Thoracic aorta (tissue), 2 donors: ENCODE measurements around the gene DHRS3. TPM values are rescaled to one million over a fixed set of nuclear protein-coding genes. Genes with fewer than 3 reads are reported as not detected.

ENCODE experiments used
- ATAC-seq: fragments of 150-250 bp; one replicate; pipeline ENCODE4 v1.8.0; 2017; ENCODE audit warnings: low read depth; ENCODE audit not compliant: insufficient number of reproducible peaks, low FRiP score
- DNase-seq: peaks from one replicate; pipeline ENCODE4 v3.0.0-alpha.2; 2020; ENCODE audit warnings: low spot score
- H3K27ac ChIP-seq, 2 donors: fragments of 200-600 bp; sonication (generic); 1 replicate in 1 of 2; 2 replicates in 1 of 2; pipeline ENCODE4 v1.5.1; 2016; ENCODE audit warnings: mild to moderate bottlenecking in 2 of 2, moderate library complexity in 2 of 2
- H3K27me3 ChIP-seq: fragments of 200-600 bp; sonication (generic); replicated peaks from 2 replicates; pipeline ENCODE4 v1.6.0; 2016; ENCODE audit warnings: mild to moderate bottlenecking; ENCODE audit not compliant: insufficient read depth
- H3K36me3 ChIP-seq: fragments of 200-600 bp; sonication (generic); one replicate; pipeline ENCODE4 v1.5.1; 2016
- H3K4me1 ChIP-seq, 2 donors: fragments of 200-600 bp; sonication (generic); 1 replicate in 1 of 2; 2 replicates in 1 of 2; pipeline versions ENCODE4 v1.5.1 to v1.6.0; 2016; ENCODE audit warnings: low read depth in 2 of 2, mild to moderate bottlenecking in 1 of 2; ENCODE audit not compliant: control insufficient read depth in 1 of 2
- H3K4me3 ChIP-seq: fragments of 200-600 bp; sonication (generic); 2 replicates; pipeline ENCODE4 v1.5.1; 2016; ENCODE audit warnings: mild to moderate bottlenecking
- H3K9me3 ChIP-seq: fragments of 200-600 bp; sonication (generic); 2 replicates; pipeline ENCODE4 v1.5.1; 2016
- total RNA-seq, 2 donors: library from RNA; depleted of rRNA; stranded (reverse); fragments of >200 nt; gene quantifications; one replicate each; pipeline versions ENCODE4 v1.1.0 to v1.2.3, GENCODE V29; 2016
- TF ChIP-seq, protein P1 (sequence below): fragments of 200-600 bp; sonication (generic); IDR thresholded peaks from one replicate; pipeline ENCODE4 v1.5.1; 2019; ENCODE audit warnings: antibody characterized with exemption

Gene DHRS3
- total RNA-seq, 2 donors from 2014 or later, result 65.9 to 150 TPM

DNA sequence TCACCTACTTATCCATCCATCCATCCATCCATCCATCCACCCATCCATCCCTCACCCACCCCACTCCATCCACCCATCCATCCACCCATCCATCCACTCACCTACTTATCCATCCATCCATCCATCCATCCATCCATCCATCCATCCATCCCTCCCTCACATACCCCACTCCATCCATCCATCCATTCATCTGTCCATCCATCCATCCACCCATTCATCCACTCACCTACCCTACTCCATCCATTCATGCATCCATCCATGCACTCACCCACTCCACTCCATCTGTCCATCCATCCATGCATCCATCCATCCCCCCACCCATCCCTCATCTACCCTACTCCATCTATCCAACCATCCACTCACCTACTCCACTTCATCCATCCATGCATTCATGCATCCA is 34.5 kb downstream of the DHRS3 start:
- peaks cover 11% of the 10 kb centered on the region for H3K36me3 ChIP-seq
- H3K4me1 ChIP-seq, result peaks cover 9 to 49% of the 10 kb centered on the region in 2 donors
- H3K4me3 ChIP-seq, result no peak overlapping the region

DNA sequence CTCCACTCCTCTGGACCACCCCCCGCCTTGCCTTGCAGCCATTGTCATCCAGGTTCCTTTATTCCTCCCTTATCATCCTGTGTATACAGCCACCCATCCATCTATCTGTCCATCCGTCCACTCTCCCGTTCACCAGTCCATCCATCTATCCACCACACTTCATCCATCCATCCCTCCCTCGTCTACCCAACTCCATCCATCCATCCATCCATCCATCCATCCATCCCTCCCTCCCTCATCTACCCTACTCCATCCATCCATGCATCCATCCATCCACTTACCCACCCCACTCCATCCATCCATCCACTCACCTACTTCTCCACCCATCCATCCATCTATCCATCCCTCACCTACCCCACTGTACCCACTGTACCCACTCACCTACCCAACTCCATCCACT is 35.4 kb downstream of the DHRS3 start:
- Histone ChIP-seq H3K4me3 (no peak overlapping the region), H3K27ac (no peak overlapping the region), H3K9me3 (no peaks in the 10 kb centered on the region), H3K4me1 (peaks cover 9 to 41% of the 10 kb centered on the region in 2 donors), H3K27me3 (no peaks in the 10 kb centered on the region), H3K36me3 (peaks cover 18% of the 10 kb centered on the region)
- DNase-seq (no peak), ATAC-seq (no peak)
- TF ChIP-seq, protein P1, sequence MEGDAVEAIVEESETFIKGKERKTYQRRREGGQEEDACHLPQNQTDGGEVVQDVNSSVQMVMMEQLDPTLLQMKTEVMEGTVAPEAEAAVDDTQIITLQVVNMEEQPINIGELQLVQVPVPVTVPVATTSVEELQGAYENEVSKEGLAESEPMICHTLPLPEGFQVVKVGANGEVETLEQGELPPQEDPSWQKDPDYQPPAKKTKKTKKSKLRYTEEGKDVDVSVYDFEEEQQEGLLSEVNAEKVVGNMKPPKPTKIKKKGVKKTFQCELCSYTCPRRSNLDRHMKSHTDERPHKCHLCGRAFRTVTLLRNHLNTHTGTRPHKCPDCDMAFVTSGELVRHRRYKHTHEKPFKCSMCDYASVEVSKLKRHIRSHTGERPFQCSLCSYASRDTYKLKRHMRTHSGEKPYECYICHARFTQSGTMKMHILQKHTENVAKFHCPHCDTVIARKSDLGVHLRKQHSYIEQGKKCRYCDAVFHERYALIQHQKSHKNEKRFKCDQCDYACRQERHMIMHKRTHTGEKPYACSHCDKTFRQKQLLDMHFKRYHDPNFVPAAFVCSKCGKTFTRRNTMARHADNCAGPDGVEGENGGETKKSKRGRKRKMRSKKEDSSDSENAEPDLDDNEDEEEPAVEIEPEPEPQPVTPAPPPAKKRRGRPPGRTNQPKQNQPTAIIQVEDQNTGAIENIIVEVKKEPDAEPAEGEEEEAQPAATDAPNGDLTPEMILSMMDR, result no peak

More for the DNA sequence above, 34.5 kb downstream of the DHRS3 start:
- TF ChIP-seq, protein P1, result no peak
- Histone ChIP-seq H3K27ac (no peak overlapping the region), H3K27me3 (no peaks in the 10 kb centered on the region), H3K9me3 (no peaks in the 10 kb centered on the region)
- DNase-seq, result no peak
- no peak for ATAC-seq

DNA sequence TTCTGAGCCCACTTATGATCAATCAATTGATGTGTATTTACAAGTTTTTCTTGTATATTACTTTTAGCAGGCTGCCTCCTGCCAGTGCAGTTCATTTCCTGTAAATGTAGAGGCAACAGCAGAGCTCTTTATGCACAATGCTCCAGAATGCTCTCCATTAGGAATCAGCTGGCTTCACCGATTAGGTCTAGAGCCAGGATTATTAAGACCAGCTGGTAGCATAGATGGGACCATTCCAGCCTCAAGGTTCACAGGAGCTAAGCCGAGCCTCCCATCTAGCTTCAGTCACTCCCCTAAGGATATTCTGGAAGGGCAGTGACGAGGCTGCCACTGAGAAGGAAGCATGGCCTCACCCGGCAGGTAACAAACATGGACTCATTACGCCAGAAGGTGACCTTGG is 36.8 kb downstream of the DHRS3 start:
- H3K4me3 ChIP-seq, result no peak overlapping the region
- peaks cover 27% of the 10 kb centered on the region for H3K36me3 ChIP-seq
- no peaks in the 10 kb centered on the region for H3K27me3 ChIP-seq
- TF ChIP-seq, protein P1, result no peak
- ATAC-seq (no peak), DNase-seq (no peak)
- H3K27ac ChIP-seq, result peak overlapping the region; percentile 40 to 78
- no peaks in the 10 kb centered on the region for H3K9me3 ChIP-seq
- peaks cover 9 to 28% of the 10 kb centered on the region in 2 donors for H3K4me1 ChIP-seq

DNA sequence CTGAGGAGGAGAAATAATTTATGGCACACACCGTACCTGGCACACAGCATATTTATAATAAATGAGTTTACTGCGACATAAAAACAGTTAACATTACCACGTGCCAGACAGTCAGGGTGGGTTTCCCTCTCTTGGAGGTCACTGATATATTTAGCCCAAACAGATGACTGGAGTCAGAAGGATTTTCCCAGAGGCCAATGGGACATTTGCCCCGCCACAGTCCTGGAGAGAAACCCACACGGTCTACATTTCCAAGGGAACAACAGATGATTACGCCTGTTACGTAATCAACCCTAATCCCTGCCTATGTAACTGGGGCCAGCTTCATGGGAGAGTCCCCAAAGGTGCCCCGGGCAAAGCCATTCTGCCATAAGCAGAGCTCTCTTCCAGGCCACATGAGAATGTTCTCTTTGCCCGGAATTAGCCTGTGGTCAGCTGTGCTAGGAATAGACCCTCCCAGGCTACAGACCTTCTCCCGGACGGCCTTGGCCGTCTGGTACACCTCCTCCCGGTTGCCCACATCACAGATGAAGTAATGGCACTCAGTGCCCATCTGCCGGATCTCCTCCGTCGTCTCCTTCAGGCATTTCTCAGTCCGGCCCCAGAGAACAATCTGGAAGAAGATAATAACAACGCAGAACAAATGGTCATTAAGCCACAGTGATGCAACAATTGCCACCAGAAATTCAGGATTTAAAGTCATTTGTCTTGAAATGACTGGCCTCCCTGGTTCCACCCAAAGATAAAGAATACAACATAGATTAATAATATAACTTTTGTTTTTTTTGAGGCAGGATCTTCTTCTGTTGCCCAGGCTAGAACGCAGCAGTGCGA is 37.7 kb downstream of the DHRS3 start:
- Histone ChIP-seq H3K36me3 (peaks cover 30% of the 10 kb centered on the region), H3K9me3 (no peaks in the 10 kb centered on the region), H3K27ac (peak overlapping the region; percentile 78 to 79), H3K4me1 (peaks cover 9 to 28% of the 10 kb centered on the region in 2 donors), H3K27me3 (no peaks in the 10 kb centered on the region), H3K4me3 (no peak overlapping the region)
- ATAC-seq, result peak; percentile 86
- TF ChIP-seq, protein P1, result no peak
- no peak for DNase-seq

DNA sequence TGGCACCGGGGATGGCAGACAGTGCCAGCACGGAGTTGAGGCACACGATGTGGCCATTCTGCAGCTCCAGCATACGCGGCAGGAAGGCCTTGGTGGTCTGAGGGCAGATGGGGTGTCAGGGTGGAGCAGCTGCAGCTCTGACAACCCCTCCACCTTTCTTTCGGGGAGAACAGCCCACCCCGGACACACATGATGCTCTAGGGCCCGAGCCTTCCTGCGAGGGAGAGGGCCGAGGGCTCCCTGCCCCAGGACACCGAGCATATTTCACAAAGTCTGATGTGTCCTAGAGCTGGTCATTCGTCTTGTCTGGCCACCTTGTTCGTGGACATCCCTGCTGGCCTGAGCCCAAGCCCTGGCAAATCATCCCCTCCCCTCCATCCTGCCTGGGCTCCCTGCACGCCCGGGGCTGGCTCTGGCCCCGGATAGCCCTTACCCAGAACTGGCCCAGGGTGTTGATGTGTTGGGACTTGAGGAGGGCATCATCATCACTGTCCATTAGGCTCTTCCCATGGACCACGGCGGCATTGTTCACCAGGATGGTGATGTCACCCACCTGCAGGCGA is 39.1 kb downstream of the DHRS3 start:
- no peak for DNase-seq

More for the DNA sequence above, 39.1 kb downstream of the DHRS3 start:
- Histone ChIP-seq H3K36me3 (peaks cover 39% of the 10 kb centered on the region), H3K27ac (peak overlapping the region in 1 of 2 donors; percentile 78), H3K4me1 (peaks cover 9 to 28% of the 10 kb centered on the region in 2 donors), H3K4me3 (no peak overlapping the region), H3K9me3 (no peaks in the 10 kb centered on the region), H3K27me3 (no peaks in the 10 kb centered on the region)
- ATAC-seq, result no peak
- TF ChIP-seq, protein P1, result no peak
